Mucosa of descending colon (tissue), 3 donors: ENCODE data around the gene PCK2. TPM values are rescaled to one million over a fixed set of nuclear protein-coding genes. Genes with fewer than 3 reads are reported as not detected.

ENCODE experiments used
- ATAC-seq: fragments of 200-7000 bp; cut with Tn5 transposase; one replicate; pipeline ENCODE4 v1.9.1; 2020; ENCODE audit warnings: mild to moderate bottlenecking, moderate library complexity
- DNase-seq, 3 donors: peaks; one replicate each; pipeline ENCODE4 v3.0.0-alpha.2; 2020
- H3K36me3 ChIP-seq: fragments of 200-600 bp; one replicate; pipeline ENCODE4 v1.8.0; 2021; ENCODE audit warnings: low read depth, mild to moderate bottlenecking
- H3K4me1 ChIP-seq: fragments of 200-600 bp; one replicate; pipeline ENCODE4 v1.8.0; 2021; ENCODE audit warnings: low read depth, mild to moderate bottlenecking
- H3K4me3 ChIP-seq: fragments of 200-600 bp; one replicate; pipeline ENCODE4 v1.8.0; 2021; ENCODE audit warnings: mild to moderate bottlenecking
- H3K9me3 ChIP-seq: fragments of 200-600 bp; one replicate; pipeline ENCODE4 v1.8.0; 2021; ENCODE audit warnings: mild to moderate bottlenecking
- intact Hi-C, 2 donors: fragments of 100-400 bp; cut with DNase I in 1 of 2; cut with micrococcal nuclease in 1 of 2; formaldehyde crosslinking; loops; one replicate each; pipeline versions ENCODE4 v1.11.0 to v1.11.1; 2022; cut with DNase I, micrococcal nuclease
- total RNA-seq, 3 donors: library from RNA; stranded (reverse); fragmentation: NEBNext Ultra II Directional in 2 of 3; extraction: Animal tissue kit (Norgen Biotek cat#: 25700) in 2 of 3; gene quantifications; one replicate each; pipeline versions ENCODE4 v1.2.1 to v1.2.4, GENCODE V29; 2021 to 2023
- TF ChIP-seq, protein P1 (sequence below): fragments of 200-600 bp; IDR thresholded peaks from one replicate; pipeline ENCODE4 v1.8.0; 2022; ENCODE audit warnings: antibody characterized with exemption, mild to moderate bottlenecking
- donor health status: DM: no; HTN: no; CAD: no; lungs with moderate emphysema.
- donor health status: DM: no; HTN: no; CAD: no.
- donor health status: DM: no; HTN: yes; CAD: no.

PCK2 gene
- total RNA-seq, 3 donors from 2014 or later: 64.7 to 150 (median 150) TPM

DNA sequence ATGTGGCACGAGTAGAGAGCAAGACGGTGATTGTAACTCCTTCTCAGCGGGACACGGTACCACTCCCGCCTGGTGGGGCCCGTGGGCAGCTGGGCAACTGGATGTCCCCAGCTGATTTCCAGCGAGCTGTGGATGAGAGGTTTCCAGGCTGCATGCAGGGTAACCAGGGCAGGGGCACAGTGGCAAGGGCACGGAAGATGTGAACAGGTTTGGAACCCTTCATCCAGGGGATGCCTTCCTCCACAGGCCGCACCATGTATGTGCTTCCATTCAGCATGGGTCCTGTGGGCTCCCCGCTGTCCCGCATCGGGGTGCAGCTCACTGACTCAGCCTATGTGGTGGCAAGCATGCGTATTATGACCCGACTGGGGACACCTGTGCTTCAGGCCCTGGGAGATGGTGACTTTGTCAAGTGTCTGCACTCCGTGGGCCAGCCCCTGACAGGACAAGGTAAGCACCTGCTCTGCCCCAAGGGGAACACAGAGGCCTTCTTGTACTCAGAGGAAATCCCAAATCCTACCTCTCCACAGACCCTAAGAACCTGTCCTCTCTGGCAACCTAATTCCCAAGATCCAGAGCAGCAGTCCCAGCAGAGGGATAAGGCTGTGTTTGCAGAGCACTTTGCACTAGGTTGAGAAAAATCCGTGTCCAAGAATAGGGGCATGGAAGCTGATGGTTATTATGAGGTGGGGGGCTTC is 4.3 kb downstream of the PCK2 start:
- TF ChIP-seq, protein P1, sequence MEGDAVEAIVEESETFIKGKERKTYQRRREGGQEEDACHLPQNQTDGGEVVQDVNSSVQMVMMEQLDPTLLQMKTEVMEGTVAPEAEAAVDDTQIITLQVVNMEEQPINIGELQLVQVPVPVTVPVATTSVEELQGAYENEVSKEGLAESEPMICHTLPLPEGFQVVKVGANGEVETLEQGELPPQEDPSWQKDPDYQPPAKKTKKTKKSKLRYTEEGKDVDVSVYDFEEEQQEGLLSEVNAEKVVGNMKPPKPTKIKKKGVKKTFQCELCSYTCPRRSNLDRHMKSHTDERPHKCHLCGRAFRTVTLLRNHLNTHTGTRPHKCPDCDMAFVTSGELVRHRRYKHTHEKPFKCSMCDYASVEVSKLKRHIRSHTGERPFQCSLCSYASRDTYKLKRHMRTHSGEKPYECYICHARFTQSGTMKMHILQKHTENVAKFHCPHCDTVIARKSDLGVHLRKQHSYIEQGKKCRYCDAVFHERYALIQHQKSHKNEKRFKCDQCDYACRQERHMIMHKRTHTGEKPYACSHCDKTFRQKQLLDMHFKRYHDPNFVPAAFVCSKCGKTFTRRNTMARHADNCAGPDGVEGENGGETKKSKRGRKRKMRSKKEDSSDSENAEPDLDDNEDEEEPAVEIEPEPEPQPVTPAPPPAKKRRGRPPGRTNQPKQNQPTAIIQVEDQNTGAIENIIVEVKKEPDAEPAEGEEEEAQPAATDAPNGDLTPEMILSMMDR: no peak
- intact Hi-C loops: no loop called here
- no peak for ATAC-seq
- Histone ChIP-seq H3K4me3 (no peak overlapping the region), H3K4me1 (peaks cover 17% of the 10 kb centered on the region), H3K9me3 (no peaks in the 10 kb centered on the region), H3K36me3 (no peaks in the 10 kb centered on the region)
- DNase-seq: no peak

DNA sequence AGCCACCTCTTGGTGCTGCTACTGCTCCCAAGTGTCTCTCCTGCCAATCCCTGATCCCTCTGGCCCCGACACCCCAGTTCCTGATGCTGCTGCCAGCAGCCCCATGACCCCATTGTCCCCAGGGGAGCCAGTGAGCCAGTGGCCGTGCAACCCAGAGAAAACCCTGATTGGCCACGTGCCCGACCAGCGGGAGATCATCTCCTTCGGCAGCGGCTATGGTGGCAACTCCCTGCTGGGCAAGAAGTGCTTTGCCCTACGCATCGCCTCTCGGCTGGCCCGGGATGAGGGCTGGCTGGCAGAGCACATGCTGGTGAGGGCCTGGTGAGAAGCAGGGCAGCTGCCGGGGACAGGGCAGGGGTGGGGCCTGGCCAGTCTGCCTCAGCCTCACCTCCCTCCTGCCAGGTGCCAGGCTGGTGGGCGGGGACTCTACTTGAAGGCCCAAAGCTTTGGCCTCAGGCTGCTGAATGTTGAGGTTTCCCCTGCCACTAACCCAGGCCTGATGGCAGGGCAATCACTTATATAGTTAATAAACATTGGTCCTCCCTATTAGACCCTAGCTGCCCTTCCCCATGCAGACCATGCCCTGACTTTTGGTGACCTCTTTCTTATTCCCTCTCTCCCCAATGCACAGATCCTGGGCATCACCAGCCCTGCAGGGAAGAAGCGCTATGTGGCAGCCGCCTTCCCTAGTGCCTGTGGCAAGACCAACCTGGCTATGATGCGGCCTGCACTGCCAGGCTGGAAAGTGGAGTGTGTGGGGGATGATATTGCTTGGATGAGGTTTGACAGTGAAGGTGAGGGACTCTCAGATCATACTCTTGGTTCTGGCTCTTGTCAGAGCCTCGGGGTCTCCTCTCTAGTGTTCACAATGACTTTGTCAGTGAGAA is 5.1 kb downstream of the PCK2 start:
- peaks cover 12% of the 10 kb centered on the region for H3K4me1 ChIP-seq
- H3K9me3 ChIP-seq: no peaks in the 10 kb centered on the region
- no peak overlapping the region for H3K4me3 ChIP-seq
- no peak for ATAC-seq
- intact Hi-C loops: no loop called here
- TF ChIP-seq, protein P1: no peak
- DNase-seq: peak in 2 of 3 donors; percentile 41 to 55
- H3K36me3 ChIP-seq: no peaks in the 10 kb centered on the region

DNA sequence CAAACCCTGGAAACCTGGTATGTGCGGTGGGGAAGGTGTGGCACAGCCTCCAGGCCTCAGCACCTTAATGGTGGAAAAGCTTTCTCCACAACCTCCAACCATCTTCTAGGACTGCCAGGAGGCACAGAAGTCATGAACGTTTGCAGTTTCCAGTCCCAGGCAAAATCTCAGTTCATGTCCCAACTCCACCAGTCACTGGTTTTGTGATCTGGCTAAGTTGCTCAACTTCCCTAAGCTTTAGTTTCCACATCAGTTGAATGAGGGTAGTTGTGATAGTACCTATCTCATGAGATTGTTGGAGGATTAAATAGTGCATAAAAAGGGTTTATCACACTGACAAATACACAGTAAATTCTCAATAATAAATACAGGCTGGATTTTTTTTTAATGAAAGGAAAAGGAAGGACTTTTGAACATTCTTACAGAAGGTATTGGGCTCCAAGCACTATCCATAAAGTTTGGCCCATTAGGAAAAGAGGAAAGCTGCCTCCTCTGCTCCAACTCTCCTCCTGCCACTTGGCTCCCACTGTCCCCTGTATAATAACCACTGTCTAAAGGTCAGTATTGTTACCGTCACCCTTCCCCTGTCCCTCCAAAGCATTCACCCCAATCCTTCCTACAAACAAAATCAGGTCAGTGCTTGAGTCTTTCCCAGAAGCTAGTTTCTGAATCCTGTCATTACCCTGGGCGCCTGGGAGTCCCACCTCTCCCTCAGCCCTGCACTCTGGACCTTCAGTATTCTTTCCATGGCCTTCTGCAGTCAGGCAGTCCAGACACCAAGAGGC is 6.3 kb downstream of the PCK2 start:
- no peaks in the 10 kb centered on the region for H3K36me3 ChIP-seq
- intact Hi-C loops: loop anchor here in 1 of 2 donors (10.0 kb wide), 1 partner anchor 46 kb away; the partner anchor contains the start of gene CARMIL3
- DNase-seq: no peak
- no peaks in the 10 kb centered on the region for H3K9me3 ChIP-seq
- TF ChIP-seq, protein P1: no peak
- peaks cover 9% of the 10 kb centered on the region for H3K4me1 ChIP-seq
- H3K4me3 ChIP-seq: no peak overlapping the region
- no peak for ATAC-seq

DNA sequence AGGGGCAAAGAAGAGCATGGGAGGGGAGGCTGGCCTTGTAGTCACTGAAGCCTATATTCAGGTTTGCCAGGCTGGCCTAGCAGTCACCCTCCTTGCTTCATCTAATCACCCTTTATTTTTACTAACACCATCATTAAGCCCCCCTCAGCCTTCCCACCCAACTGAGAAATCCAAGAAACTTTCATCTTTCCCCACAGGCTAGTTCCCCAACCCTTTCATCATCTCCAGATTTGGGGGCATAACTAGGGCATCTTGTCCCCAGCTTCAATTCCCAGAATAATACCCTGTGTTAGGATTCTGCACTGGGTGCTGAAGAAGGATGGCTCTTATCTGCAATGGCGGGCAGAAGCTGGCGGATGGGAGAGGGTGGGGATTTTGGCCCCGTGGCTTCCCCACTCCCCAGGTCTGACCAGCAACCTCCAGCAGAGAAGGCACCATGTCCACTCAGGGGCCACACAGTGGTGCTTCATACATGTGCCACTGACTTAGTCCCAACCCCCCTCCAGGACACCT is 6.9 kb downstream of the PCK2 start:
- intact Hi-C loops: loop anchor here in 1 of 2 donors (10.0 kb wide), 1 partner anchor 46 kb away; the partner anchor contains the start of gene CARMIL3
- no peak overlapping the region for H3K4me3 ChIP-seq
- TF ChIP-seq, protein P1: no peak
- DNase-seq: no peak
- no peak for ATAC-seq
- no peaks in the 10 kb centered on the region for H3K9me3 ChIP-seq
- H3K36me3 ChIP-seq: no peaks in the 10 kb centered on the region
- H3K4me1 ChIP-seq: peaks cover 3% of the 10 kb centered on the region

DNA sequence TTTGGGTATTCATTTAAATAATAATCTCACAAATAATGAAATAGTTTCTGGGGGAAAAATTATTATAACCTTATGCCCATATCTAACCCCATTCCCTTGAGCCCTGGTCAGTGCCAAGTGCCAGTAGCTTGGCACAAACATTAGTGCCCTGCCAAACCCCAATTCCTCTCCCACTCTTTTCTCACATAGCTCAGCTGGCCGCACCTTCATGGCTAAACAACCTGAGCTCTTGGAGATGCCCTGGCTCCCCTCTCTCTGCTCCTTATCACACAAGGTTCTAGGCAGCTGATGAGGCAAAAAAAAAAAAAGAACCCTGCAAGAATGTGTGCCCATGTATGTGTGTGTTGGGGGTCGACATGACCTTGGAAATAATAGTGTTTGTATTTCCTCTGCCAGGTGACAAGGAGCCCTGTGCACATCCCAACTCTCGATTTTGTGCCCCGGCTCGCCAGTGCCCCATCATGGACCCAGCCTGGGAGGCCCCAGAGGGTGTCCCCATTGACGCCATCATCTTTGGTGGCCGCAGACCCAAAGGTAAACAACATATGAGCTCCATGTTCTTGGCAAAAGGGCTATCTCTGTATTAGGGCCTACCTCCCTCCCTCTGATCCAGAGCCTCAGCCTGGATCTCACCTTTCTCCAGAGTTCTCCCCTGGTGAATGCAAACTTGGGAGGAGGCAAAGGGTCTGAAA is 8.4 kb downstream of the PCK2 start:
- no peaks in the 10 kb centered on the region for H3K36me3 ChIP-seq
- ATAC-seq: no peak
- TF ChIP-seq, protein P1: no peak
- H3K4me1 ChIP-seq: no peaks in the 10 kb centered on the region
- intact Hi-C loops: loop anchor here in 1 of 2 donors (10.0 kb wide), 1 partner anchor 48 kb away; the partner anchor contains the start of gene CARMIL3
- no peak overlapping the region for H3K4me3 ChIP-seq
- no peaks in the 10 kb centered on the region for H3K9me3 ChIP-seq
- DNase-seq: no peak
